ENCODE data around the gene UQCRC1.

UQCRC1 gene

GRCh38 chr3:48633256-48633655 is 23.8 kb upstream of the UQCRC1 start:
- no peak for DNase-seq

- DNase-seq, result no peak
Measured at GRCh38 chr3:48631516-48632448, 22.3 kb upstream of the UQCRC1 start.

DNA sequence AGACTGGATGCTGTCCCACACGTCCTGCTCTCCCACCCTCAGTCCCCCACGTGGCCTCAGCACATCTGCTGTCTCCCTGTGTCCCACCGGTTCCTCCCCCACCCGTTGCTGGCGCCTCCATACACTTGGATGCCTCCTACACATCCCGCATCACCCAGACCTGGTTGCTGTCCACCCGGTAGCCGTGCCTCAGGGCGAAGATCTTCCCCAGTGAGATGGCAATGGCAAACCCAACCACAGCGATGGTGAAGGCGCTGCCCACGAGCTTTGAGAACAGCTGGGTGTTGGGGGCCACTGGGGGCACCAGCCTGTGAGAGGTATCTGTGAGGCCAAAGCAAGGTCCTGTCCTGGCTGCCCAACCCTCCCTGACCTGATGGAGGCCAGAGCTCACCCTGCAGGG is 21.4 kb upstream of the UQCRC1 start:
- no peak for DNase-seq

- no peak for DNase-seq
Measured at GRCh38 chr3:48630407-48630806, 21.0 kb upstream of the UQCRC1 start.

DNA sequence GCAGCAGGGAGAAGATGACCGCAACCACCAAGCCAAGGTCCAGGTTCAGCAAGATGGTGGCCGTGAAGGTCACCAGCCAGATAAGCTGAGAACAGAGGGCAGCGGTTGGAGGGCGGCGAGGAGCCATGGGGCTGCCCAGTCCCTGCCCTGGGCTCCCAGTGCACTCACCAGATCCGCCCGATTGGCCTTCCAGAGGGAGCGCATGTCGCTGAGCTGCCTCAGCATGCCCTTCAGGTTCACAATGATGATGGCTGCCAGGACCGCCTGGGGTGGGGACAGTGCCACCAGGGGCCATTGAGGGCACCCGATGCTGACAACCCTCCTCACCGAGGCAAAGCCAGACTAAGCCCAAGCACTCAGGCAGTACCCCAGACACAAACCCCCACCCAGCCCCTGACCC is 20.4 kb upstream of the UQCRC1 start:
- no peak for DNase-seq

DNA sequence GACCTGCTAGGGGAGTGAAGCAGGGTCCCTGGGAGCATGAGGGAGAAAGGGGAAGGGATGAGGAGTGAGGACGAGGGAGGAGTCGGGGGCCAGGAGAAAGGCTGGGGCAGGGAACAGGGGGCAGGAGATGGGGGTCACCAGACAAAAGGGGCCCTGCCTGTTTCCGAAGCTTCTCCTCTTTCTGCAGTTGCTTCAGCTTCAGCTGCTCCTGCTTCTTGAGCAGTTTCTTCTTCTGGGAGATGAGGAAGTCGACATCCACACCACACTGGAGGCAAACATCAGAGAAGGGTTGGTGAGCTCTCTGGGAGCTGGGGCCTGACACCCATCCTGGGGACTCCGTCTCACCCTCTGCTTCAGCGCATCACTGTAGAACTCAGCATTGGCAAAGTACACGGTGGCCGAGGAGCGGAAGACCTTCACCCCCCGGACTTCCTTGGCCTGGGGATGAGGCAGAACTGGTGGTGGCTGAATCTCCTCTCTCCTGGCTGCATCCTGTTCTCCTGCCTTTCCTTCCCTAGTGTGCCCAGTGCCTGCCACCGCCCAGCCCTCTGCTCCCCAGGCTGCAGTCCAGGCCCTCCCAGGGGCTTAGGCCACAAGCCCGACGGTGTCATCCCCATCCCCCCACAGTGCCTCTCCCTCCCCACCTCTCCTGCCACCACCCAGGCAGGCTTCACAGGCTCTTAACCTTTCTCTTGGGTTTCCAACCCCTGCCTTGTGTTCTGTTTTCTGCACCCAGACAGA is 19.0 kb upstream of the UQCRC1 start:
- DNase-seq, result no peak

- DNase-seq, result no peak
Measured at GRCh38 chr3:48625600-48625999, 16.2 kb upstream of the UQCRC1 start.

DNA sequence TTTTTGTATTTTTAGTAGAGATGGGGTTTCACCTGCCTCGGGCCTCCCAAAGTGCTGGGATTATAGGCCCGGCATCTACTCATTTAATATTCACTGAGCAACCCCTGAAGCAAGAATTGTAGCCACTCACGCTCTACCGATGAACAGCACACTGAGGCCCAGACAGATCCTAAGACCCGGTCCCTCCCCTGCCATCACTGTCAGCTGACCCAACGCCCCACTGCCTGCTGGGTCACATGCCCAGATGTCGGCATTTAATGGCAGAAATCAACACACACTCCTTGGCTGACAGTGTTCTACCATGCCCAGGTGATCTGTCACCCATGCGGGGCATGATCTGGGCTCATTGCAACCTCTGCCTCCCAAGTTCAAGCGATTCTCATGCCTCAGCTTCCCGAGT is 15.3 kb upstream of the UQCRC1 start:
- DNase-seq, result no peak

GRCh38 chr3:48623851-48624547 is 14.6 kb upstream of the UQCRC1 start:
- no peak for DNase-seq

- DNase-seq, result no peak
Measured at GRCh38 chr3:48621461-48621869, 12.0 kb upstream of the UQCRC1 start, which contains the start of gene TMEM89. TSS of gene TMEM89 (minus strand) at chr3:48621769. CDS start at chr3:48621756, 13 bp downstream.

GRCh38 chr3:48619541-48620524 is 10.4 kb upstream of the UQCRC1 start:
- no peak for DNase-seq

DNA sequence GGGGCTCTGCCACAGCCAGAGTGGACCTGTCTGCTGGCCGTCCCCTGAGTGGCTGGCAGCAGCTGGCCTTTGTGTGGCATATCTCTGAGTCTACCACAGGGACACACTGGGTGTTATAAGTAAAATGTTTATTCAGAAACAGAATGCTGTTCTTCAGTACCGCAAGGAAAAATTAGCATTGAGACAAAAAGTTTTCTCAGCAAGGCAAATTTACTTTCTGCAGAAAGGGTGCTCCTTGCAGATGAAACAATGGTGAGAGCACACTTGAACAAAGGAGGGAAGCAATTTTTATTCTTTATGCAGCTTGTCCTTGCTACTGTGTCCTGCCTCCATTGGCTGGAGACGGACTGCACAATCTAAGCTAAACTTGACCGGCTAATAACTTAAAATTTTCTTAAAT is 8.1 kb upstream of the UQCRC1 start:
- DNase-seq, result no peak

DNA sequence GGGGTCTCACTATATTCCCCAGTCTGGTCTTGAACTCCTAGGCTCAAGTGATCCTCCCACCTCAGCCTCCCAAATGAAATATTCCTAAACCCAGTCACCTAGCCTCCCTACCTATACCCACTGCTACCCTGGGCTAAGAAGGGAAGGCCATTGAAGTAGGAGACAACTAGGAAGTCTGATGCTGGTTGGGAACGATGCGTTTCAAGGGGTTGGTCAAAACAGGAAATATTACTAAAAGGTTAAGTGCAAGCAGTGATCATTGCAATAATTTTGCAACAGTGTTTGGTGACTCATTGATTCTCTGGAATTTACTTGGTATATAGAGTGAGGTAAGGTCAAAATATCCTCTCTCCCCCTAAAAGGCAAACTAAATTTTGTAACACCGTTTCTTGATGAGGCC is 4.6 kb upstream of the UQCRC1 start:
- no peak for DNase-seq

- DNase-seq, result no peak
Measured at GRCh38 chr3:48612309-48612708, 2.9 kb upstream of the UQCRC1 start.

- DNase-seq, result no peak
Measured at GRCh38 chr3:48607519-48607918, 1.9 kb downstream of the UQCRC1 start.

DNA sequence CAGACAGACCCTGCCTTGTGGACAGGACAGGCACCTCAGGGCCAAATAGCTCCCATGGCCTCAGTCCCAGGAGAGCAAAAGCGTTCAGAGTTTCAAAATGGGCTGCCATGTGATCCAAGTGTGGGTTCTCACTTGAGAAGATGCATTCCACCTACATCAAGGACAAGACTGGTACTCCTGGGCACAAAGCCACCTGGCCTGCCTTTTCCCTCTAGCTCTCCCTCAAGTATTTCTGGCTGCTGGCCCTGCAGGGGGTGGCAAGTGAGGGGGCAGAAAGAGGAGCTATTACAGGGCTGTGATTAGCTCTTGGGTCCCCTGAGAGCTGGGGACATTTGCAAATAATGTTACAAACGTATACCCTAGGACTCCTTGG is 7.8 kb downstream of the UQCRC1 start:
- no peak for DNase-seq

GRCh38 chr3:48600711-48601621 is 8.5 kb downstream of the UQCRC1 start:
- no peak for DNase-seq

DNA sequence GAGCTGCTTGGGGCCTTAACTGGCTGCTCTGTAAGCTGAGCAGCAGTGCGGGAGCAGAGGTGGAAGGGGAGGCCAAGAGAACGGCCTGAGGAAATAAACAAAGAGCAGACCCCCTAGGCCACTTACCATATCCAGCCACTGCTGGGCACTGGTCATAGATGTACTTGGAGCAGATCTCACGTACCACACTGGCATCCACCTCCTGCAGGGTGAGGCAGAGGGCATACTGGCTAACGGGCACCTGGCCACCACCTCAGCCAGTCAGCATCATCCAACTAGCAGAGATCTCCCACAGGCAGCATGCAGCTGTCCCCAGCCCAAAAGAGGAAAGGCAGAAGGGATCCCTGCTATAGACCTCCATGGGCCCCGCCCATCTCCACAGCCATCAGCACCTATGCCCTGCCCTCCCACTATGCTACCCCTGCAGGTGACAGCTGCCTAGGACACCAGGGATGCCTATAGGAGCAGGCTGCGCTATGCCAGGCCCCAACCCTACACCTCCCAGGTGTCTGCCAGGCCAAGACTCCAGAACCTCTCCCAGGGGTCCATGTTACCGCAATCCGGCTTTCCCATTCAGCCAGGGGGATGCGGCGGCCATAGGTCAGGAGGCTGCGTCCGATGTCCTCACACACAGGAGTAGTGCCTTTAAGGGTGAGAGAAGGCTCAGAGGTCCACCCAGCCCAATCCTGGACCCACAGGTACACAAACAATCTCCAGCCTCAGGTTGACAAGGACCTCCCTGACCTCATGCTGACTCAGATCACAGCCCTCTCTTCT is 9.7 kb downstream of the UQCRC1 start:
- no peak for DNase-seq

DNA sequence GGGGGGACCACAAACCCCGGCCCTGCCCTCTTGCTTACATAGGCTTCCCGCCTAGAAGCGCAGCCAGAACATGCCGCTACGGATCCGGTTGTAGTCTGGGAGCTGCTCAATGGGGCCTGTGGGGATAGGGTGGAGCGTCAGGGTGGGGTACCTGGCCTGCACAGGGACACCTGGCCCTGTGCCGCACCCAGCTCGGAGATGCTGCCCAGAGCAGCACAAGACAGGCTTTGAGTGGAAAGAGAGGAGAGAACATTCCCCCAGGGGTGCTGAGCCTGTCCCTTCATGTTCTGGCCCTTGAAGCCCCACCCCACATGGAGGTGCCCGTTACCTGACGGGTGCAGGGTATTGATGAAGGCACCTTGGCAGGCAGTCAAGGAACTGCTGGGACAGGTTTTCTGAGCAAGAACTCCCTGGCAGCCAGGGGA is 10.4 kb downstream of the UQCRC1 start:
- DNase-seq, result no peak
